GM19467 (cell line): ENCODE measurements around the gene ZNF117.
"Not testable (repeated sequence)": the region's sequence is repeated elsewhere in the genome, so short reads cannot be mapped to it uniquely, and the experiment has no call there.

ENCODE experiments used
- ATAC-seq: cut with Tn5 transposase; IDR thresholded peaks from one replicate; pipeline ENCODE4 v1.9.1; 2021; ENCODE audit warnings: mild to moderate bottlenecking, moderate library complexity; ENCODE audit not compliant: unreplicated experiment

ZNF117 gene

GRCh38 chr7:64928252-64929187, 62.3 kb downstream of the ZNF117 start:
- ATAC-seq, result not testable (repeated sequence)
